Astrocyte of the hippocampus (primary cell): ENCODE results near the gene RACK1.
"Not testable (repeated sequence)": the region's sequence is repeated elsewhere in the genome, so short reads cannot be mapped to it uniquely, and the experiment has no call there.

ENCODE experiments used
- DNase-seq: peaks from one replicate; pipeline ENCODE4 v3.0.0; 2011; ENCODE audit warnings: low read depth, low spot score

Gene RACK1

DNA sequence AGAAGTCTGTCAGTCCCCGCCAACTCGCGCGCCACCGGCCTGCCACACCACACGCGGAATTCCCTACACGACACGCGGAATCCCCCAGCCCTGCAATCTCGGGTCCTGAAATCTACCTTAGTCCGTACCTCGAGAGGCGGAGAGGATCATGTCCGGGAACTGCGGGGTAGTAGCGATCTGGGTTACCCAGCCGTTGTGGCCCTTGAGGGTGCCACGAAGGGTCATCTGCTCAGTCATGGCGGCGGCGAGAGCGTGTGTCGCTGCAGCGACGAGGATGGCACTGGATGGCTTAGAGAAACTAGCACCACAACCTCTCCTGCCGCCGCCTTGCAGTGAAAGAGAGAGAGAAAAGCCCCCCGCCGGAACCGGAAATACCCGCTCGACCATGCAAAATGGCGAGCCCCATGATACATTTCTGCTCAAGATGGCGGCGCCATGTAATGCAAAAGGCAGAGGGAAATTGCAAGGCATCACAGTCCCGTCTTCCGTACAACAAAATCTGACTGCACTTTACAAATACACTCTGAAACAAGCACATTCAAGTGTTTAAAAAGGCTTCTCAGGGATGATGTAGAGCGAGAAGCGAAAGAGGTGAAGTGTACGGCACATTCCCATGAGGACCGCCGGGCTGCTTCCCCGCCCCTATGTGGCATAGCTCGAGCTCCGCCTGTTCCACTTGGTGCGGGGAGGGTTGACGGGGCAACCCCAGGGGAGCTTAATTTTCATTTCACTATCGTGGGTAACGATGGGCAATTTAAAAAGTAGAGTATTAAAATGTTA lies at the start of gene RACK1:
TSS of gene RACK1 (minus strand) at position 343 of the 780 bp plus-strand sequence. CDS start at position 237, 106 bp downstream.
- peak; percentile 95 for DNase-seq

DNA sequence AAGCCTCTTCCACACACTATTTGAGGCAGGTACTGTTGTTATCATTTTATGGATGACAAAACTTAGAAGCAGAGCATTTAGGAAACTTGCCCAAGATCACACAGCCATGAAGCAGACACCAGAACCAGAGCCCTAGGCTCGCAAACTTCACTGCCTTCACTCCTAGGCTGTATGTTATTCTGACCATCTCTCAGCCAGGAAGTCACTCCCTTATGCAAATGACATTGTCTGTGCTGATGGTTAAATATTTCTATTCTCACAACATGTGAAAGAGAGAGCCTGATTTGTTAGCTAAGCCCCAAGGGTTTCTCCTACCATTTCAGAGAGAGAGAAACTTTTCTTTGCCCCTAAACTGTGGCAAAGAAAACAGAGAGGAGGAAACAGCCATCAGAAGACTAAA lies 43.6 kb upstream of the RACK1 start:
- not testable (repeated sequence) for DNase-seq

DNA sequence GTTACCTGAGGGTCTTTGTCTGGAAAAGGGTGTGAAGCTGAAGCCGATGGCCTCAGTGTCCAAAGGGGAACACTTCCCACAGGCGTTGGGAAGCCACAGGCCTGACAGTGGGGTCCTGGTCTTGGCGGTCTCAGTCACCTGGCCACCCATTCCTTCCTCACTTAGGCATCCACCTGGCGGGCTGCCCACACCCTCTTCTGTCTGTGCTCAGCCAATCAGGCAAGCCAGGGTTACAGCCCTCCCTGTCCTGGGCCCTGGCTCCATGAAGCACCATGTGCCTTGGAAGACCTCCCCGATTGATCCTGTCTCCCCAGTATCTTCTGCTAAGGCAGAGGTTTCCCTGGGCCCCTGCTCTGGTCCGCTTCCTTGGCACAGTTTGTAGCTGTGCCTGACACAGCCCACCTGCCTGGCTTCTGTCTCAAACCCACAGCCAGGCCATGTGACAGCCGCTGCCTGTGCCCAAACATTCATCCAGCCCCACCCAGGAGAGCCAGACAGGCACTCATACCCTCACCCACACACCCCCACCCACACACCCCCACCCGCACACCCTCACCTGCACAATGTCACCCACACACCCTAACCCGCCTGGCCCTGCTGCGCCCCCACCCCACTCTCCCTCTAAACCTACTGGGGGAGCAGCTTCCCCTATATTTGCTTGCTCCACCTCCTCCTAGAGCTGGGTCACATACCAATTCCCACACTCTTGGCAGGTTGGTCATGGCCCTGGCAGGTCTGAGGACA lies 42.4 kb upstream of the RACK1 start:
- DNase-seq = not testable (repeated sequence)

DNA sequence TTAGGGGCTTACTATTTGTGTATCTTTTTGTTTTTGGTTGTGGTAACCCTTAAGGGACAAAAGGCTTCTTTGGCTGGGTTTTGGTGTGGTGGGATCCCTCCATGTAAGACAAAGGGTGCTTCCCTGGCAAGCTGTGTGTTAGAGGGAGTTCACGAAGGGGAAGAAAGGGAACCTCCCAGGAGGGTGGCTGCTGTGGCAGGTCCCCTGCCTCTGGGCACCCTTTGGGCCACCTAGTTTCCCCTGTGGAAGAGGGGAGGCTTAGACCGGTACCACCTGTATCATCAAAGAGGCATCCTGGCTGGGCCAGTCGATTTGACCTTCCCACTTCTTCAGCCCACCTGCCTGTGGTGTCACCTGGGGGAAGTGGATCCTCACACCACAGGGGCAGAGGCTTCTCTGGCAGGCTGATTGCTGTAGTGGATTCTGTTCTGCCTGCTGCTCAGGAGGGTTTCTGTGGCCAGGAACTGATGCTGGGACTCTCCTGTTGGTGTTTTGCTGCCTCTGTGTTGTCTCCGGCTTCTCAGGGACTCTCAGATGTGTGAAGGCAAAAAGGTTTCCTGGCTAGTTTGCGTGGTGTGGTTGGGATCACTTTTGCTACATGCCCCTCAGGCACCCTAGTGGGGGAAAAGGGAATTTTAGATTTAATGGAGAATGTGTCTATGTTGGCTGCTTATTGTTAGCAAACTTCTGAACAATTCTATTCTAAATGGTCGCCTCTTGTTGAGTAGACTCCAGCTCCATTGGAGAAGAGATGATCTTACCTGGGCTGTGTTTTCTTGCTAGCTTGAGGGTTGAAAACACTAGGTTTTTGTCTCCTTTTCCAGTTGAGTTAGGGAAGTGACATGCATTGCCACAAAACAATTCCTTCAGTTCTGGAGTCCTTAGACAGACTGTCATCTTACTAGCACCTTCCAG lies 40.4 kb upstream of the RACK1 start:
- not testable (repeated sequence) for DNase-seq

DNA sequence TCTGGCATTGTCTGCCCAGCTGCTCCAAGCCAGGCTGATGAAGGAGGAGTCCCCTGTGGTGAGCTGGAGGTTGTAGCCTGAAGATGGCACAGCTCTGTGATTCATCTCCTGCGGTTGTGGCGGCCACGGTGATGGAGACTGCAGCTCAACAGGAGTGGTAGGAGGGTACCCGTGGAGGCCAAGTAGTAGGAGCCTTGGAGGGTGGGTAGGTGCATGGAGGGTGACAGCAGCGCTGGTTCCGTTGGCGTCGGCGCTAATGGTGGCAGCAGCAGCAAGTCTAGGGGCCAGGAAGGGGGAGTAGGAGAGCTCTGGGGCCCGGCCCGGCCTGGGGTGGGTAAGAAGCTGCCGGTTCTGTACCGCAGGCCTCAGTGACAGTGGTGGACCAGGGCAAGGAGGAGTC lies 39.6 kb upstream of the RACK1 start:
- no peak for DNase-seq

DNA sequence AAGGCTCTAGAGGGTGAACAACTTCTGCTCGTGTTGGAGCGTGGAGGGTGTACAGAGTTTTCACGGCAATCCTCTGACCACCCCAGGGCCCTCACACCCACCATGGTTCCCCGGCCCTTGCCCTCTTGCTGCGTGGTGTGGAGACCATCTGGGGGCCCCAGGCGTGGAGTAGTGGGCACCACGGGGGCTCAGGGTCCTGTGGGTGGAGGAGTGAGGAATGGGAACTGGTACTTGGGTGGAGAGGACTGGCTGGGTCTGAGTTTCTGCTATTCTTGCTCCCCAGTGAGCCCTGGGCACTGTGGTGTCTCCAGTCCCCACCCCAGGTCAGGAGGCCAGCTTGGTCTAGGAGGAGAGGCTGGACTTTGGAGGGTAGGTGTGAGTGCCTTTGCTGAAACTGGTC lies 39.2 kb upstream of the RACK1 start:
- DNase-seq = no peak

DNA sequence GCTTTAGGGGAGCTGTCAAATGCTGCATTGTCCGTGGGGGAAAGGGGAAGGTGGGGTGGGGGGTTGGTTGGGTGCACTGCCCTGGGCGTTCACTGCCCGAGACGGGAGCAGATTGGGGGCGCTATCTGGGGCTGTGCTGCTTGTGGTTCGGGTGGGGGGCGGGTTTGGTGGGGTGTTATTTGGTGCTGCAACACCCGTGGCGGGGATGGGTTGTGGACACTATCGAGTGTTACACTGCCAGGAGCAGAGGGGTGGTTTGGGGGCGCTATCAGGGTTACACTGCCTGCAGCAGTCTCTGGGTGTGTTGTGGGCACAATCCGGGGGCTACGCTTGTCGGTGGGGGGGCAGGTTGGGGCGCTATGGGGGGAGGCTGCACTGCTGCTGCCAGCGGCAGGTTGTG lies 38.7 kb upstream of the RACK1 start:
- not testable (repeated sequence) for DNase-seq

DNA sequence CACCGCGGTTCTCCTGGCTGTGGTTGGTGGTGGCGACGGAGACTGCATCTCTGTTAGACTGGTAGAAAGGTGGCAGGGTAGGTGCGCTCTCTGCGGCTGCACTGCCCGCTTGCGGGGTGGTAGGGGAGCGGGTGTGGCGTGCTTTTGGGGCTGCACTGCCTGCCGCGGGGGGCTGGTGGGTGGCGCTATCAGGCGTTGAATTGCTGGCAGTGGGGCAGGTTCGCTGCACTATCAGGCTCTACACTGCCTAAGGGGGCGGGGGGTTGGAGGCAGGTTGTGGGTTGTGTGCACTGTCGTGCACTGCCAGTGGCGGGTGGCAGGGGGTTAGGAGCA lies 38.2 kb upstream of the RACK1 start:
- no peak for DNase-seq

DNA sequence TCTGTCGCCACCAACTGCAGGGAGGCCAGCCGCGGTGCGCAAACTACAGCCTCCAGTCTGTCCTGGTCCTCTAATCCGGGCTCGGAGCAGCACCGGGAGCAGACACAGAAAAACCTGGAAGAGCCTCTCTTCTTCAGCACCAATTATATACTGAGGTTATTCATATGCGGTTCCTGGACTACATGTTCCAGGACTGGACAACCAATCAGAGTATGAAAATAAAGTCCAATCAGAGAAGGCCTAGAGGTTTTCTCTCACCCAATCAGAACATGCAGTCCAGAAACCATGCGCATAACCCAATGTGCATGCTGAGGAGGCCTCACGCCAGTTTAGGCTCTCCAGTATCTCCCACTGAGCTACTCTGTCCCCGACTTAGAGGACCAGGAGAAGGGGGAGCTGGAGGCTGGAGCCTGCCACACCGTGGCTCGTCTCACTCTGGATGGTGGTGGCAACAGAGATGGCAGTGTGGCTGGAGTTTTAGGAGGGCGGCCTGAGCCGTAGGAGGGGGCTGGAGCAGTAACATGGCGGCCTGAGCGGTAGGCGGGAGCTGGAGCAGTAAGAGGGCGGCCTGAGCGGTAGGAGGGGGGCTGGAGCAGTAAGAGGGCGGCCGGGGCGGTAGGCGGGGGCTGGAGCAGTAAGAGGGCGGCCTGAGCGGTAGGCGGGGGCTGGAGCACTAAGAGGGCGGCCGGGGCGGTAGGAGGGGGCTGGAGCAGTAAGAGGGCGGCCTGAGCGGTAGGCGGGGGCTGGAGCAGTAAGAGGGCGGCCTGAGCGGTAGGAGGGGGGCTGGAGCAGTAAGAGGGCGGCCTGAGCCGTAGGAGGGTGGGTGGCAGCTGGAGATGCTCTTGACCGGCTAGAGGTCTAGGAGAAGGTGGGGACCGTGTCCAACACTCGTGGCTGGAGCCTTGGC lies 37.6 kb upstream of the RACK1 start:
- no peak for DNase-seq

DNA sequence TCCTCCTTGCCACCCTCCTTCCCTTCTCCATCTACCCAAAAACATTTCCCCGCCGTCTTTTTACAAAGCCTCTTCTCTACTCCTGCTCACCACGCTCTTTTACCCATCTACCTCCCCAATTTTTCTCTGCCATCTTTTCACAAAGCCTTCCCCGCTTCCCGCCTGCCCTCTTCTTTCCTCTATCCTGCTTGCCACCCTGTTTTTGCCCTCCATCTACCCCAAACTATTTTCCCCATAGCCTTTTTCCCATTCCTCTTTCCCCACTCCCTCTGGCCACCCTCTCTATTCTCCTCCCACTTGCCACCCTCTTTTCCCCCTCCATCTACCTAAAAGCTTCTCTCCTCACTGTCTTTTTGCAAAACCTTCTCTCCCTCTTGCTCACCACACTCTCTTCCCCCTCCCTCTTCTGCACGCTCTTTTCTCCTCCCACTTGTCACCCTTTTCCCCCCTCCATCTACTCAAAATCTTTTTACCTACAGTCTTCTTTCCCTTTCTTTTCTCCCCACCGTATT lies 36.6 kb upstream of the RACK1 start:
- DNase-seq = no peak

DNA sequence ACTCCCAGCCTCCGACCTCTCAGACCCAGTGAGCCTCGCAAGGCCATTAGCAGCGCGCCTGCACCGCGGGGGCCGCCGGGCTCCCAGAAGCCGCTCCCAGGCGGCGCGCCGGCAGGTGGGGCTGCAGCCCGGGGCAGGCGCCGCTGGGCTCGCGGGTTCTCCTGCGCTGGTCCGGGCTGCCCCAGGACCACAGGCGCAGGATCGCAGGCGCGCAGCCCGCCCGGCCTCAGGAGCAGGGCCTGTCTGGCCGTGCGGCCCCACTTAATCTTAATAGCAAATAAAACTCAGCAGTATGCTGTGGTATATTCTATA lies 29.7 kb upstream of the RACK1 start:
- peak; percentile 40 for DNase-seq

DNA sequence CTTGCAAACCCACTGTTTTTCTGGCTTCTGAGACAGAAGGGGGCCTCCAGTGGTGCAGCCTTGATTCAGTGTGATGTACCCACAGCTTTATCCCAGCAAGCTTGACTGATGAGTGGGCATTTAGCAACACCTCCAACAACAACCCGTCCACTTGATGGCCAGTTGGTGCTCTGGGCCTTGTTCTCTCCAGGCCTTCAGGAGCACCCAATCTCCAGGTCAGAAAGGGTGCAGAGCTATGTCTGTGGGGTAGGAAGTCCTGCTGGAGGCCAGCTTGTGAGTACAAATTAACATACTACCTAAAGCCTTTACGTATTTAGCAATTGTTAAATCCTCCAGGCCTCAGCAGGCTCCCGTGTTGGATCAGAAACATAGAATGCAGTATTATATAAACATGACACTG lies 27.4 kb upstream of the RACK1 start:
- DNase-seq = no peak

DNA sequence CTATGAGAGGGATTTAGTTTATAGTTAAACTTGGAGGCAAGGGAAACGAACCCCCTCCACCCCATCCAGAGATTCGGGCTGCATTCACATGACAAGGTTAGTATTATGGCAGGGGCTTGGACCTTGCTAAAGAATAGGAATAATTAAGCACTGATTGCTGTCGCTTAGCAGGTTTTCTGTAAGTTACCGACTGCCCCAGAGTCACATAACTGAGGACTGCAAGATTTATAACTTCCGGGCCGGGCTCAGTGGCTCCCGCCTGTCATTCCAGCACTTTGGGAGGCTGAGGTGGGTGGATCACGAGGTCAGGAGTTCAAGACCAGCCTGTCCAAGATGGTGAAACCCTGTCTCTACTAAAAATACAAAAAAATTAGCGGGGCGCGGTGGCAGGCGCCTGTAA lies 24.2 kb upstream of the RACK1 start:
- not testable (repeated sequence) for DNase-seq

DNA sequence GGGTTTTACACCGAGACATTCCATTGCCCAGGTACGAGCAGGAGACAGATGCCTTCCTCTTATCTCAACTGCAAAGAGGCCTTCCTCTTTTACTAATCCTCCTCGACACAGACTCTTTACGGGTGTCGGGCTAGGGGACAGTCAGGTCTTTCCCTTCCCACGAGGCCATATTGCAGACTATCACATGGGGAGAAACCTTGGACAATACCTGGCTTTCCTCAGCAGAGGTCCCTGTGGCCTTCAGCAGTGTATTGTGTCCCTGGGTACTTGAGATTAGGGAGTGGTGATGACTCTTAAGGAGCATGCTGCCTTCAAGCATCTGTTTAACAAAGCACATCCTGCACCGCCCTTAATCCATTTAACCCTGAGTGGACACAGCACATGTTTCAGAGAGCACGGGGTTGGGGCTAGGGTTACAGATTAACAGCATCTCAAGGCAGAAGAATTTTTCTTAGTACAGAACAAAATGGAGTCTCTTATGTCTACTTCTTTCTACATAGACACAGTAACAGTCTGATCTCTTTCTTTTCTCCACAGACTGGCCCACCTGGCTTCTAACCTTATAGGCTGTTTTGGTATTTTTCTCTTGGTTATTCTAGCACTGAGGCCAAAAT lies 23.7 kb upstream of the RACK1 start:
- DNase-seq = not testable (repeated sequence)

DNA sequence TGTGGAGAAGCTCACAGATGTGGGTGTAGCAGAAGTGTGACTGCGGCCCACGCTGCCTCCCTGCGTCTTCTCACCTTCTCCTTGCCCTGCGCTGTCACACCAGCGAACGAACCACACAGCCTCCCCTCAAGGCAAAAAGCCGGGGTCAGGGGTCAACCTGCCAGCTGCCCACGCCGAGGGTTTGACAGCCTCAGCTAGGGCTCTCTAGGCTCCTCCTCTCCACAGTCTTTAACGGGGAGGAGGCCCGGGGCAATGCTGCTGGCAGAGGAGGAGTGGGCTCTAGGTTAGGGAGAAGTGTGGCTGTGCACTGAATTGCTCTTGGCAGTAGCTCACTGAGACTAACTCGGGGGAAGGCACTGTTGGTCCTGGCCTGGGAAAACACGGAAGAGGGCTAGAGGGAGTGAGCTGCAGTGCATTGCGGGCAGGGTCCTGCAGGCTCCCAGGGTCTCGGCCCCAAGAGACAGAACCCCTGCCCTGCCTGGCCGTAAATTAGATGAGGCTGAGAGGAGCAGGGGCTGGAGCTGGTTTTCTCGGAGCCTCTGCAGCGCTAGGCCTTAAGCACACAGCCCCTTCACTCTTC lies 21.5 kb upstream of the RACK1 start:
- no peak for DNase-seq

DNA sequence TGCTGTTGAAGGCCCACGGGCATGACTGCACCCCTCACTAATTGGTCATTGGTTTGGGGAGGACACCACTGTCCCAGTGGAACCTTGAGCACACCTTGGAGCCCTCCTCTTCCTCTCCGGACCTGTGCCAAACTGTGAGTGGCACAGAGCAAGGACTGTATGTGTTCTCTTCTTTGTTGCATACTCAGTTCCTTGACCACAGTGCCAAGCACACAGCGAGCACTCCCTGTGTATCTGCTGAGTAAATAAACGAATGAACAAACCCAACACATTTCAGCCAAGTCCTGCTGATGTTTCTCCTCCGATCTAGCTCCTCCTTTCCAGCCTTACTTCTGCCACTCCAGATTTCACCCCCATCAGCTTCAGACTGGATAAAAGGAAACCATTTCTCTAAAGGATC lies 19.9 kb upstream of the RACK1 start:
- no peak for DNase-seq

DNA sequence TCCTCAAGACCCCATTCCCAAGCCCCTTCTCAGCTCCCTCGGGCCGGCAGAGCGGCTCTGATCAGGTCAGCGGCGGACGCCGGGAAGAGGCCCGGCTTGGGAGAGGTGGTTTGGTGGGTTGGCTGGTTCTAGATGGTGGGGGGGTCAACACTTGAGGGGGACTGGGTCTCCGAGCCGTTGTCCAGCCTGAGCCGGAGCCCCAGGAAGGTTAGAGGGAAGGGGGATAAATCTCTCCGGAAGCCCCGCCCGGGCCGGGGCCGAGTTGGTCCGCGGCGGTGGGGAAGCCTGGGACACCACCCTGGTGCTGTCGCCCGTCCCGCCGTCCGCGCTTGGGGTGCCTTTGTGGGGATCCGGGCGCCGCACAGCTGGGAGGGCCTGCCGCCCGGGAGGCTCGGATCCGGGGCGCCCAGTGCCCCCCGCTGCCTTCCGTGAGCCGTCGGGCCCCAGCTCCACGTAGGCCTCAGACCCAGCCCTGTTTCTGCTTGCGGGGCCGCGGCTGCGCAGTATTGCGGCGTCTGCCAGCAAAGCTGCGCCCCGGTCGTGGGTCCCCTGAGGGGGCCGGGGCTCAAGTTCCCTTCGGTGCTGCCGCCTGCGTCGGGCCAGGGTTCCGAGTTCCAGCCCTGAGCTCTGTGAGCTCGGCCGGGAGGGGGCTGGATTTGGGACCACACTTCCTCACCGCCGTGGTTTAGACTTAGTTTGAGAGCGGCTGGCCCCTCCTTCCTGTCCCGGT lies 17.8 kb upstream of the RACK1 start:
- peak; percentile 85 for DNase-seq

DNA sequence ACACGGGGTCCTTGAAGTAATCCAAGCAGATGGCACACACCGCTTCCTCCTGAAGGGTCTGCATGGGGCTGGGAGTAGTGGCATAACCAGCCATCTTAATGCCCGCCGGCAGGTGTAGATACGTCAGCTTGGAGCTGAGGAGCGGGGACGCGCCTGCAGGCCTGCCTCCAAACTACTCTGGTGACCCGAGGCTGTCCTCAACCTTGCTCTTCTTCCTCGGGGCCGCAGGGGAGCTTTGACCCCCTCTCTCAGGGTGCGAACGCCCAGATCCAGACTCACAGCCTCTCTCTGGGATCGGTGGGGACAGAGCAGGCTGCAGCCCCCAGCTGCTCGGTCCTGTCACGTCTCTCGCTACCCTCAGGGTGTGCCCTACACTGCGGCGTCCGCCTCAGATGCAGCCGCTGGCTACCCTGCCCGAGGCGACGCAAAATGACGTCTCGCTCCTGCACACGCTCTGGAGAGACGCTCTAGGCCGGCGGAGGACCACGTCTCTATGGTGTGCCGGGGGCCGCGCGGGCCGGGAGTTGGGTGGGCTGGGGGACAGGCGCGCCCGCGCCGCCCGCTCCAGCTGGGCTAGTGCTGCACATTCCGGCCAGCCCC lies 17.1 kb upstream of the RACK1 start, which contains the start of gene TRIM52:
TSS of gene TRIM52 (minus strand) at position 424 of the 600 bp plus-strand sequence. CDS start at position 94, 330 bp downstream.
- peak; percentile 94 for DNase-seq
